IPS-20b (cell line): ENCODE measurements around the gene PPM1N.

Source experiments
- H3K27ac ChIP-seq: one replicate; pipeline ENCODE4 v1.5.1; 2013; ENCODE audit warnings: low read length
- H3K27me3 ChIP-seq: 2 replicates; pipeline ENCODE4 v1.6.1; 2013; ENCODE audit warnings: mild to moderate bottlenecking, low read length, inconsistent platforms; ENCODE audit not compliant: insufficient read depth
- H3K36me3 ChIP-seq: 2 replicates; pipeline ENCODE4 v1.6.1; 2013; ENCODE audit warnings: low read depth, mild to moderate bottlenecking, inconsistent platforms, low read length, moderate library complexity; ENCODE audit not compliant: insufficient read depth
- H3K4me1 ChIP-seq: 2 replicates; pipeline ENCODE4 v1.6.1; 2013; ENCODE audit warnings: mild to moderate bottlenecking, control low read depth, inconsistent platforms, low read length, moderate library complexity; ENCODE audit not compliant: insufficient read depth
- H3K4me3 ChIP-seq: 2 replicates; pipeline ENCODE4 v1.5.1; 2013; ENCODE audit warnings: mild to moderate bottlenecking, low read length, inconsistent platforms
- H3K9ac ChIP-seq: 2 replicates; pipeline ENCODE4 v1.6.1; 2013; ENCODE audit warnings: low read depth, mild to moderate bottlenecking, inconsistent platforms, low read length, moderate library complexity
- H3K9me3 ChIP-seq: 2 replicates; pipeline ENCODE4 v1.6.1; 2013; ENCODE audit warnings: mild to moderate bottlenecking, low read depth, low read length, inconsistent platforms; ENCODE audit not compliant: insufficient read depth

The PPM1N gene

GRCh38 chr19:45498411-45499195 lies at the start of gene PPM1N:
Gene PPM1N, plus strand, starts transcription at chr19:45498443. Its CDS starts 30 bp downstream, at chr19:45498473.
- H3K27ac ChIP-seq = no peak within 1 kb of the TSS
- H3K27me3 ChIP-seq = peaks cover 48% of the 10 kb centered on the region
- H3K9me3 ChIP-seq = no peaks in the 10 kb centered on the region
- peaks cover 13% of the 10 kb centered on the region; the same call in 1 of the 2 replicates for H3K4me1 ChIP-seq
- peak within 1 kb of the TSS; percentile 75 for H3K4me3 ChIP-seq
- no peaks in the 10 kb centered on the region for H3K36me3 ChIP-seq
- H3K9ac ChIP-seq = peak within 1 kb of the TSS; percentile 63; the same call in 1 of the 2 replicates

GRCh38 chr19:45448887-45449299 lies 49.4 kb upstream of the PPM1N start:
- Histone ChIP-seq H3K27ac (no peak overlapping the region), H3K9me3 (no peaks in the 10 kb centered on the region), H3K36me3 (no peaks in the 10 kb centered on the region), H3K4me1 (peaks cover 5% of the 10 kb centered on the region), H3K9ac (no peak overlapping the region), H3K27me3 (peaks cover 45% of the 10 kb centered on the region), H3K4me3 (no peak overlapping the region)

- peak overlapping the region; percentile 76 for H3K4me3 ChIP-seq
- H3K36me3 ChIP-seq = no peaks in the 10 kb centered on the region
- H3K9ac ChIP-seq = peak overlapping the region; percentile 67; the same call in 1 of the 2 replicates
- H3K4me1 ChIP-seq = no peaks in the 10 kb centered on the region; the same call in 1 of the 2 replicates
- peaks cover 39% of the 10 kb centered on the region for H3K27me3 ChIP-seq
- H3K9me3 ChIP-seq = no peaks in the 10 kb centered on the region
- no peak overlapping the region for H3K27ac ChIP-seq
Observed at GRCh38 chr19:45450012-45450333, 48.3 kb upstream of the PPM1N start.

- Histone ChIP-seq H3K9ac (peak overlapping the region; percentile 59; the same call in 1 of the 2 replicates), H3K4me3 (peak overlapping the region; percentile 63), H3K27me3 (peaks cover 34% of the 10 kb centered on the region), H3K27ac (no peak overlapping the region), H3K9me3 (no peaks in the 10 kb centered on the region), H3K36me3 (no peaks in the 10 kb centered on the region), H3K4me1 (peaks cover 3% of the 10 kb centered on the region)
Observed at GRCh38 chr19:45451131-45451849, 47.0 kb upstream of the PPM1N start.

- Histone ChIP-seq H3K9ac (no peak overlapping the region), H3K27ac (no peak overlapping the region), H3K9me3 (no peaks in the 10 kb centered on the region), H3K36me3 (no peaks in the 10 kb centered on the region), H3K27me3 (peaks cover 34% of the 10 kb centered on the region), H3K4me3 (no peak overlapping the region), H3K4me1 (peaks cover 3% of the 10 kb centered on the region)
Observed at GRCh38 chr19:45451850-45452387, 46.3 kb upstream of the PPM1N start.

- Histone ChIP-seq H3K4me3 (no peak overlapping the region), H3K4me1 (peaks cover 3% of the 10 kb centered on the region)
Observed at GRCh38 chr19:45455707-45456499, 42.3 kb upstream of the PPM1N start.

GRCh38 chr19:45456500-45456815 lies 41.8 kb upstream of the PPM1N start:
- no peaks in the 10 kb centered on the region for H3K9me3 ChIP-seq
- no peaks in the 10 kb centered on the region for H3K36me3 ChIP-seq
- H3K9ac ChIP-seq = no peak overlapping the region; the same call in 1 of the 2 replicates
- no peak overlapping the region for H3K4me3 ChIP-seq
- H3K4me1 ChIP-seq = peaks cover 3% of the 10 kb centered on the region
- no peak overlapping the region for H3K27ac ChIP-seq
- peaks cover 11% of the 10 kb centered on the region for H3K27me3 ChIP-seq

More at GRCh38 chr19:45455707-45456499, 42.3 kb upstream of the PPM1N start:
- Histone ChIP-seq H3K9ac (peak overlapping the region; percentile 65; the same call in 1 of the 2 replicates), H3K9me3 (no peaks in the 10 kb centered on the region), H3K36me3 (no peaks in the 10 kb centered on the region), H3K27ac (no peak overlapping the region), H3K27me3 (peaks cover 17% of the 10 kb centered on the region)

GRCh38 chr19:45457776-45458175 lies 40.5 kb upstream of the PPM1N start:
- no peaks in the 10 kb centered on the region for H3K36me3 ChIP-seq
- H3K9me3 ChIP-seq = no peaks in the 10 kb centered on the region
- H3K9ac ChIP-seq = no peak overlapping the region
- H3K4me3 ChIP-seq = no peak overlapping the region
- no peaks in the 10 kb centered on the region for H3K27me3 ChIP-seq
- peaks cover 3% of the 10 kb centered on the region for H3K4me1 ChIP-seq
- H3K27ac ChIP-seq = no peak overlapping the region

- Histone ChIP-seq H3K27ac (no peak overlapping the region), H3K36me3 (no peaks in the 10 kb centered on the region), H3K27me3 (peaks cover 5% of the 10 kb centered on the region), H3K4me1 (peaks cover 3% of the 10 kb centered on the region; the same call in 1 of the 2 replicates), H3K9ac (no peak overlapping the region), H3K9me3 (no peaks in the 10 kb centered on the region), H3K4me3 (no peak overlapping the region)
Observed at GRCh38 chr19:45460807-45461347, 37.4 kb upstream of the PPM1N start.

GRCh38 chr19:45462174-45462573 lies 36.1 kb upstream of the PPM1N start:
- Histone ChIP-seq H3K27me3 (peaks cover 10% of the 10 kb centered on the region), H3K27ac (no peak overlapping the region), H3K4me1 (no peaks in the 10 kb centered on the region), H3K4me3 (no peak overlapping the region), H3K9me3 (no peaks in the 10 kb centered on the region), H3K36me3 (no peaks in the 10 kb centered on the region), H3K9ac (no peak overlapping the region)

GRCh38 chr19:45463241-45463640 lies 35.0 kb upstream of the PPM1N start:
- Histone ChIP-seq H3K4me1 (no peaks in the 10 kb centered on the region), H3K9me3 (no peaks in the 10 kb centered on the region), H3K27me3 (peaks cover 14% of the 10 kb centered on the region), H3K9ac (no peak overlapping the region), H3K36me3 (no peaks in the 10 kb centered on the region), H3K27ac (no peak overlapping the region), H3K4me3 (no peak overlapping the region)
